ENCODE measurements around the gene SMARCA2. TPM values are rescaled to one million over a fixed set of nuclear protein-coding genes. Genes with fewer than 3 reads are reported as not detected.
A peak's percentile ranks its signal among the peaks of the same experiment; 100 is the strongest.

The SMARCA2 gene
- total and polyA plus RNA-seq, 4 donors, result 18.8 to 67.0 (median 41.1) TPM

Small RNA genes within 50 kb of the gene (small RNA-seq; reads per million reads assigned to genes)
- gene RN7SL592P, result not detected
- gene RNU2-25P, result 0.27 reads per million, percentile 19 among the genes with 10 or more reads in this experiment

Measured in liver (tissue), 5 donors.